ACC112 (cell line): Measurements from ENCODE around the gene NCOA7.

ENCODE experiments used
- H2AFZ ChIP-seq: fragments of 200-600 bp; sonication (generic); one replicate; pipeline ENCODE4 v1.6.0; 2017; ENCODE audit warnings: antibody characterized with exemption, low read length; ENCODE audit not compliant: unreplicated experiment
- H3K27ac ChIP-seq: fragments of 200-600 bp; sonication (generic); 2 replicates; pipeline ENCODE4 v1.5.1; 2014; ENCODE audit warnings: low read depth, mild to moderate bottlenecking, antibody characterized with exemption, low read length, moderate library complexity
- H3K27me3 ChIP-seq: fragments of 200-600 bp; sonication (generic); 2 replicates; pipeline ENCODE4 v1.6.1; 2014; ENCODE audit warnings: mild to moderate bottlenecking, antibody characterized with exemption, low read length, moderate library complexity, mixed read lengths; ENCODE audit not compliant: insufficient read depth
- H3K36me3 ChIP-seq: fragments of 200-600 bp; sonication (generic); 2 replicates; pipeline ENCODE4 v1.6.1; 2016; ENCODE audit warnings: mild to moderate bottlenecking, antibody characterized with exemption, low read length, moderate library complexity, mixed read lengths; ENCODE audit not compliant: insufficient read depth
- H3K4me1 ChIP-seq: fragments of 200-600 bp; sonication (generic); one replicate; pipeline ENCODE4 v1.6.1; 2016; ENCODE audit warnings: low read length, mixed read lengths; ENCODE audit not compliant: insufficient read depth, unreplicated experiment, control insufficient read depth
- H3K4me3 ChIP-seq: fragments of 200-600 bp; sonication (generic); 2 replicates; pipeline ENCODE4 v1.5.1; 2014; ENCODE audit warnings: mild to moderate bottlenecking, low read depth, low read length
- H3K79me2 ChIP-seq: fragments of 200-600 bp; sonication (generic); one replicate; pipeline ENCODE4 v1.6.0; 2016; ENCODE audit warnings: low read length; ENCODE audit not compliant: control insufficient read depth, unreplicated experiment, insufficient read depth

NCOA7 gene

DNA sequence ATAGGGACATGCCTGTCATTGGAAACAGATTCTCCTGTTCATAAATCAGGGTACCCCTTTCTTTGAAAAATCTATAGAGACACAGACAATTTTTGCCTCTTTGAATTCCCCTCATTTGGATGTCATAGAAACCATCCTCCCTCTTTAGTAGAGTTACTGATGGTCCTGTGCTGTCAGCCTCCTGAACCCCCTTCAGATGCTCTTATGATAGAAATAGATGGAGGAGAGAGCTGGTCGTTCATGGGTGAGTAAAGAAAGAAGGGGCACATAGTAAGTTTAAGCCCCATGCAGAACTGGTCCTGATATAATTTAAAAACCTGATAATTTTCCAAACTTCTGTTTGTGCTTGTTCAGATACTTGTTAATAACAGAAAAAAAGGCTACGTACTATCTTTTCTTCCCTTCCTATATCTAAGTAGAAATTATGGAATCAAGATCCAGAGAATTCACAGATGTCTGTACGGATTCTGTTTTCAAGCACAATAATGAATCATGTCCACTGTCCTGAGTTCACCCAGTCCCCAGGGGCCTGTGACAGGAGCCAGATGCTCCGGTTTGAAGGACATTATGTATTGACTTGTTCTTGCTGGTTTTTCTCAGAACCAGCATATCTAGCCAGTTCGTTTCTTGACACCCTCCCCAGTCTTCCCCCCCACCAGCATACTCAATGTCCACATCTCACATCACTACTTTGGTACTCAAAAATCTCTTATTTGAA lies 78.1 kb downstream of the NCOA7 start:
- Histone ChIP-seq H3K4me1 (peaks cover 21% of the 10 kb centered on the region), H3K4me3 (no peak overlapping the region), H2AFZ (no peak overlapping the region), H3K79me2 (no peaks in the 10 kb centered on the region), H3K27me3 (no peaks in the 10 kb centered on the region), H3K27ac (peak overlapping the region; percentile 27; the same call in 1 of the 2 replicates), H3K36me3 (no peaks in the 10 kb centered on the region)

GRCh38 chr6:125869427-125869826 lies 78.7 kb downstream of the NCOA7 start:
- H3K79me2 ChIP-seq: no peaks in the 10 kb centered on the region
- H2AFZ ChIP-seq: no peak overlapping the region
- peaks cover 21% of the 10 kb centered on the region for H3K4me1 ChIP-seq

GRCh38 chr6:125871365-125871764 lies 80.6 kb downstream of the NCOA7 start:
- H3K36me3 ChIP-seq: peaks cover 7% of the 10 kb centered on the region; the same call in 1 of the 2 replicates
- H3K27ac ChIP-seq: no peak overlapping the region
- H3K79me2 ChIP-seq: no peaks in the 10 kb centered on the region
- no peak overlapping the region for H2AFZ ChIP-seq
- no peak overlapping the region for H3K4me3 ChIP-seq
- no peaks in the 10 kb centered on the region for H3K27me3 ChIP-seq
- peaks cover 21% of the 10 kb centered on the region for H3K4me1 ChIP-seq

More at GRCh38 chr6:125869427-125869826, 78.7 kb downstream of the NCOA7 start:
- no peak overlapping the region for H3K27ac ChIP-seq
- H3K27me3 ChIP-seq: no peaks in the 10 kb centered on the region
- H3K36me3 ChIP-seq: no peaks in the 10 kb centered on the region
- no peak overlapping the region for H3K4me3 ChIP-seq

DNA sequence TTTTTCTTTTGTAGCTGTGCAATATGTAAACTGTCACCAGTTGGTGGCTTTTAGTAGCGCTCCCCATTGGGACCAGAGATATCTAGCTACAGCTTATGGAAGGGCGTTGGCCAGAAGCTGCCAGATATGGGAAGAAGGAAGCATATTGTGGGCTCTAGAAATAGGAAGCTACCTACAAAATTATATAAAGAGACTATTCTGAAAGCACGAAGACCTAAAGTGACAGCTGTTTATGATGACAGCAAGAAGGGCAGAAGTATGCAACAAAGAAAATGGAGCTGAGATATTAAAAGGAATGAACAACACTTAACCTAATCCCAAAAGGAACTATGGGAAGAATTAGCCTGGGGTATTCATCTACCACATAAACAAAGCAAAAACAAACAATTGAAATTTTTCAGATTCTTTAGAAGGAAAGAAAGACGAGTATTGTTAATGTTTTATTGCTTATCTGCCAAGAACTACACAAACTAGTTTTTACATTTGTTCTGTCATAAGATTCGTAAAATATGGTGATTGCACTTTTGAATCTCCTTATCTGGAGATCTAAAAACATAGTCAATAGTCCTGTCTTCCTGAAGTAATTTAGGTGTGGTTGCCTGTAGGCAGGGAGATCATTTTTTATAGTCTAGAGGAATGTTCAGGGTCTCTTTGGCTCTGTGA lies 81.6 kb downstream of the NCOA7 start:
- Histone ChIP-seq H3K27me3 (no peaks in the 10 kb centered on the region), H3K4me3 (no peak overlapping the region), H3K36me3 (peaks cover 7% of the 10 kb centered on the region; the same call in 1 of the 2 replicates), H3K27ac (no peak overlapping the region), H3K79me2 (no peaks in the 10 kb centered on the region), H2AFZ (no peak overlapping the region), H3K4me1 (peaks cover 16% of the 10 kb centered on the region)

GRCh38 chr6:125882243-125882642 lies 91.5 kb downstream of the NCOA7 start:
- Histone ChIP-seq H3K27ac (no peak overlapping the region), H3K4me3 (no peak overlapping the region), H3K27me3 (no peaks in the 10 kb centered on the region), H3K4me1 (no peaks in the 10 kb centered on the region), H3K79me2 (no peaks in the 10 kb centered on the region), H2AFZ (no peak overlapping the region), H3K36me3 (peaks cover 13% of the 10 kb centered on the region)

DNA sequence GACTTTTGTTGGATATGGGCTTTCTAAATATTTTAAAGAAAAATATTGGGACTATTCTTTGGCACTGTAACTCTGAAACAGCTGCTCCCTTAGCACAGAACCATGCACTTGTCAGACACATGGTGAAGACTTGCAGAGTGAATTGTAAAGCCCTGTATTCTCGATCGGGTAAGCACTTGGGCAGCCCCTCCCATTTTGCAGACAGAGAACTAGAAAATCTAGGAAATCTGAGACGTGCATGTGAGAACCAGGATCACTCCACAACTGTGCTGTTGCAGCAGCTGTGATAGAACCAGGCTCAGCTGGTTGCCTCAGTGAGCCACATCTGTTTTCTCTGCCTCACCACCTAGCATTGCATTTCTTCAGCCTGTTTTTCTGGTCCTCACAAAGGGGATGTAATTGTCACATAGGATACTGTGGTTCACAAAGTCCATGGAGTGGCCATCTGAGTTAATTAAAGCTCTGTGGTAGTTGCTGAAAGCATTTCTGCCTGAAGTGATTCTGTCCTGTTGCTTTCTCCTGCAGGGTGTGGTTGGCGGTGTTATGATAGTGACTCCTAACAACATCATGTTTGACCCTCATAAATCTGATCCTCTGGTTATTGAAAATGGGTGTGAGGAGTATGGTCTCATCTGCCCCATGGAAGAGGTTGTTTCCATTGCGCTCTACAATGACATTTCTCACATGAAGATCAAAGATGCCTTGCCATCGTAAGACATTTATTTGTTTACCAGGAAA lies 94.0 kb downstream of the NCOA7 start:
- Histone ChIP-seq H3K27me3 (no peaks in the 10 kb centered on the region), H3K4me3 (no peak overlapping the region), H3K79me2 (peaks cover 2% of the 10 kb centered on the region), H2AFZ (no peak overlapping the region), H3K27ac (no peak overlapping the region), H3K4me1 (peaks cover 5% of the 10 kb centered on the region), H3K36me3 (peaks cover 23% of the 10 kb centered on the region)

DNA sequence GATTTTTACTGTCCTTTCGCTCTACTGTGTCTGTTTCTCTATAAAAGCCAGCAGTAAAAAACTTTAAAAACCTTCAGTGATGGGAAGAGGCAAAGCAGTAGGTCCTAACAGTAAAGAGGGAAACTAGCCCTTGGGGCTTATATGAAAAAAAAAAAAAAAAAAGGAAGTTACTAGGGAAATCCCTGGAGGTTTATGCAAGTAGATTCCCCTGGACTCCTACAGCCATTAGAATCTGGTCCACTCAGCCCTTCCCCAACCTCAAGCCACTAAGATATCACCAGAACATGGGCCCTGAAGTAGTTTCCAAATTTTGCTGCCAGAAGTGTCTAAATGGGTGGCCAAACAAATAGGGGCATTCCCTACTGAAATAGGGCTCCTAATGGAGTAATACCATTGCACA lies 95.3 kb downstream of the NCOA7 start:
- H3K27me3 ChIP-seq: no peaks in the 10 kb centered on the region
- no peak overlapping the region for H3K27ac ChIP-seq
- H3K4me3 ChIP-seq: no peak overlapping the region
- H3K4me1 ChIP-seq: peaks cover 5% of the 10 kb centered on the region
- H3K79me2 ChIP-seq: peaks cover 2% of the 10 kb centered on the region
- no peak overlapping the region for H2AFZ ChIP-seq
- peaks cover 21% of the 10 kb centered on the region for H3K36me3 ChIP-seq

DNA sequence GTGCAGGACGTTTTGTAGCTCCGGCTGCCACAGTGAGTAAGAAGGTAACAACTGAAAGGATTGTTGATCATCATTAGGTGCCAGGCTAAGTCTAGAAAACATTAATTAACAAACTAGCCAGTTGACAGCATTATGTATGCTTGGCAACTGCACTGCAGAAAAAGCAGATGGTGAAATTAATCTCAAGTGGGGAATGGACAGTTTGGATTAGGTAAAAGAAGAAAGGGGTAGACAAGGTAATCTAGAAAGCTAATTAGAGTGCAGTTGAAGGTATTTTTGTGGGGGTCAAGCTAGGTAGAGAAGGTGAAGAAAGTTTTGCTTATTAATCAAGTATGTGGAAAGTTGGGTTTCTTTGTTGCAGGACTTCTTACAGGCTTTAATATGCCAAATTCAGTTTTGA lies 96.2 kb downstream of the NCOA7 start:
- peaks cover 20% of the 10 kb centered on the region for H3K36me3 ChIP-seq
- H3K79me2 ChIP-seq: peaks cover 2% of the 10 kb centered on the region
- H3K4me1 ChIP-seq: peaks cover 5% of the 10 kb centered on the region
- no peaks in the 10 kb centered on the region for H3K27me3 ChIP-seq
- no peak overlapping the region for H2AFZ ChIP-seq
- H3K4me3 ChIP-seq: no peak overlapping the region
- H3K27ac ChIP-seq: no peak overlapping the region

DNA sequence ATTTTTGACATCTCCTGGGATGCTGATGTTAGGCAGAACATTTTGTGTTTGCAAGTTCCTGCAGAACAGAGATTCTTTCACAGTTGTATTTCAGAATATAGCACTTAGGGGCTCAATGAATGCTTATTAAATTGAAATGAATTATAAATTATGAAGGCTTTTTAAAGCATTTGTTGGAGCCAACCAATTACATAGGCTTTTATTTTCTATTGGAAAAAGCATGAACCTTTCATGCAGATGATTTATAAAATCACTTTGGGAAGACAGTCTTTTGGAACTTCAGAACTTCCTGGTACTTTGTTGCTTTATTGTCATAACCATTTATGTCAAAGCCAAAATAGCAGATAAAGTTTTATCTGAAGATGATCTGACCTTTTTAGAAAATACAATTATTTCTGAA lies 96.6 kb downstream of the NCOA7 start:
- peaks cover 5% of the 10 kb centered on the region for H3K4me1 ChIP-seq
- no peak overlapping the region for H3K27ac ChIP-seq
- peaks cover 2% of the 10 kb centered on the region for H3K79me2 ChIP-seq
- no peak overlapping the region for H2AFZ ChIP-seq
- no peak overlapping the region for H3K4me3 ChIP-seq
- no peaks in the 10 kb centered on the region for H3K27me3 ChIP-seq
- H3K36me3 ChIP-seq: peaks cover 18% of the 10 kb centered on the region

GRCh38 chr6:125888989-125889656 lies 98.4 kb downstream of the NCOA7 start:
- H3K4me1 ChIP-seq: peaks cover 5% of the 10 kb centered on the region
- no peak overlapping the region for H2AFZ ChIP-seq
- H3K27ac ChIP-seq: no peak overlapping the region
- peaks cover 2% of the 10 kb centered on the region for H3K79me2 ChIP-seq
- H3K27me3 ChIP-seq: no peaks in the 10 kb centered on the region
- peaks cover 14% of the 10 kb centered on the region; the same call in 1 of the 2 replicates for H3K36me3 ChIP-seq
- H3K4me3 ChIP-seq: no peak overlapping the region
